Effector memory CD8-positive, alpha-beta T cell (primary cell): Measurements from ENCODE around the gene OS9.

Source experiments
- ATAC-seq: fragments of 150-1000 bp; cut with Tn5 transposase; replicated peaks from 2 replicates; pipeline ENCODE4 v1.10.0; 2021; ENCODE audit warnings: mild to moderate bottlenecking, moderate library complexity
- DNase-seq, 3 experiments: peaks; one replicate each; pipeline ENCODE4 v3.0.0; 2021
- H3K27ac Mint-ChIP-seq, 2 donors: one replicate each; pipeline ENCODE4 v1.8.0; 2022; ENCODE audit warnings: mild to moderate bottlenecking in 2 of 2, mixed read lengths in 2 of 2, moderate library complexity in 2 of 2
- H3K27me3 Mint-ChIP-seq, 2 donors: one replicate each; pipeline ENCODE4 v1.8.0; 2022; ENCODE audit warnings: mixed read lengths in 2 of 2
- H3K36me3 Mint-ChIP-seq: one replicate; pipeline ENCODE4 v1.8.0; 2022; ENCODE audit warnings: mild to moderate bottlenecking, moderate library complexity, mixed read lengths; ENCODE audit not compliant: insufficient read depth
- H3K4me1 Mint-ChIP-seq, 2 donors: one replicate each; pipeline ENCODE4 v1.8.0; 2022; ENCODE audit warnings: low read depth in 2 of 2, mixed read lengths in 2 of 2
- H3K4me3 Mint-ChIP-seq, 2 donors: one replicate each; pipeline ENCODE4 v1.8.0; 2022; ENCODE audit warnings: mild to moderate bottlenecking in 2 of 2, mixed read lengths in 2 of 2, moderate library complexity in 2 of 2
- H3K9me3 Mint-ChIP-seq, 2 donors: one replicate each; pipeline ENCODE4 v1.8.0; 2022; ENCODE audit warnings: mixed read lengths in 2 of 2

OS9 gene

DNA sequence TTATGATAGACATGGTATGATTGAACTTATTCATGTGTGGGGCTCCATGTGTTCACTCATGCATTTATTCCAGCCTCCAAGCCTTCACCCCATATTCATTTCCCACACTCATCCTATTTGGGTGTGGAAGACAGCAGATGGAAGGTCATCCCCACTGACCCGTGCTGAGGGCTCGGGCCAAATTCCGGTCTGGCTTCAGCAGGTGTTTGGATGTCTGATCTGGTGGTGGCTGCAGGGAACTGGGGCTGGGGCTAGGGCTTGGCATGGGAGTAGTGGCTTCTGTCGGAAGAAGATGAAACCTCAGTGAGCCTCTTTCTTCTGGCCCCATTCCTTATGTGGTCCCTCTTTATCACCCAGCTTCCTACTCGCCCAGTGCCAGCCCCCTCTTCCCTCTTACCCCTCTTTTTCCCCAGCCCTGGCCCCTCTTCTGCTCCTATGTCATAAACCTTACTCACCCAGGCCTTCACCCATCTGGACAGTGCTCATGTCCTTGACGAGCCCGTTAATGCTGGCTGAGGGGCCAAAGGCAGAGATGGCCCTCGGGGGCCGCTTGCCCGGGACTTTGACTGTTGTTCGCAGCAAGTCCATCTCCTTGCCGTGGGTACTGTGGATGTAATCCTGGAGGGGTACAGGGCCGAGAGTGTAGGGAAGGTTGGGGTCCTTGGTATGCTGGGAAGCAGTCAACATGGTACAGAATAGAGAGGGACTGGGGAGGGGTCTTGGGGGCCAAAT, 36.6 kb downstream of the OS9 start:
- Mint-ChIP-seq H3K27ac (peak overlapping the region; percentile 49 to 73), H3K4me1 (peaks cover 14 to 16% of the 10 kb centered on the region in 2 donors), H3K27me3 (no peaks in the 10 kb centered on the region), H3K36me3 (peaks cover 87% of the 10 kb centered on the region), H3K4me3 (no peak overlapping the region), H3K9me3 (no peaks in the 10 kb centered on the region)
- DNase-seq (no peak), ATAC-seq (no peak)

DNA sequence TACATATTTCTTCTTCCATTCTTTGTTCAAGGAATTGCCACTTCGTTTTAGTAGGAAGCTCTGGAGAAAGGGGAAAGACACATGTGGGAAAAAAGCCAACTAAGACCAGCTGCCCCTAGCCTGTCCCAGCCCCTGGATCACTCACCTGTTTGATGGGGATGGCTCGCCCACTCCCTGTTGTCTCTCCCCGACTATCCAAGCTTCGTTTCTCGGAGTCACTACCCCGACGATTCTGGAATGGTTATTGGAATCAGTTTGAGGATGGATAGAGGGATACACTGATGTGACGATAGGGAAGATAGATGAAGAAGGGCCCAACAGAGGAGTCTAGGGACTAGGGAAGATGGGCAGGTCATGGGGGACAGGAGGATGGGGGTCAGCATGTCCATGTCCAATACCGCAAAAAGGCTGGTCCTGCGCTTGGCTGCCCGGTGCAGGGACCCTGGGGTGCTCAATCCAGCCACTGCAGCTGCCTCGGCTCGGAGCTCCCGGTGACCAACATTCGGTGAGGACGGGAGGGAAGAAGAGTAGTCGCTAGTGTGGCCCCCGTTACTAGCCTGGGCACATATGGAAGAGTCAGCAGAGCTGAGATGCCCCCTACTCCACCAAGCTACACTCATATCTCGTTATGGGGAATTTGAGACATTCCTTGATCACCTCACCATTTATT, 37.6 kb downstream of the OS9 start:
- peaks cover 85% of the 10 kb centered on the region for H3K36me3 Mint-ChIP-seq
- no peaks in the 10 kb centered on the region for H3K9me3 Mint-ChIP-seq
- H3K4me1 Mint-ChIP-seq: peaks cover 13% of the 10 kb centered on the region in 2 donors
- ATAC-seq: no peak
- H3K27ac Mint-ChIP-seq: peak overlapping the region in 1 of 2 donors; percentile 20
- no peak overlapping the region for H3K4me3 Mint-ChIP-seq
- DNase-seq: no peak
- no peaks in the 10 kb centered on the region for H3K27me3 Mint-ChIP-seq

DNA sequence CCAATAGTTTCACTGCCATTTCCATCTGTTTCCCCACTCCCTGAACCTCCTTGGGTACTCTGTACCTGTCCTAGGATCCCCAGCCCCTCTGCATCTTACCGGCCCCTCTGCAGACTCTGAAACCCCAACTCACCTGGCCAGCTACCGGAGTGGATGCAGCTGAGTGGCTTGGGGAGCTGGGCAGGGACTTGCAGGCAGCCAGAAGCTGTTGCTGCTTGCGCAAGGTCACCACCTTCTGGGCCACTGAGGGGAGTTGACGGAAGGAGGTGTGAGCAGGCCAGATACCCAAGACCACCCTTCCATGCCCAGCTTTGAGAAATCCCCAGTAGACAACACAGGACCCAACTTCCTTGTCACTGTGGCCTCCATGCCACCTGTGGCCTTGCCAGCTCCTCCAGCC, 38.3 kb downstream of the OS9 start:
- no peak for DNase-seq
- peak overlapping the region; percentile 20 to 87 for H3K27ac Mint-ChIP-seq
- peaks cover 82% of the 10 kb centered on the region for H3K36me3 Mint-ChIP-seq
- ATAC-seq: no peak
- no peaks in the 10 kb centered on the region for H3K27me3 Mint-ChIP-seq
- no peaks in the 10 kb centered on the region for H3K9me3 Mint-ChIP-seq
- no peak overlapping the region for H3K4me3 Mint-ChIP-seq
- H3K4me1 Mint-ChIP-seq: peaks cover 18 to 19% of the 10 kb centered on the region in 2 donors

DNA sequence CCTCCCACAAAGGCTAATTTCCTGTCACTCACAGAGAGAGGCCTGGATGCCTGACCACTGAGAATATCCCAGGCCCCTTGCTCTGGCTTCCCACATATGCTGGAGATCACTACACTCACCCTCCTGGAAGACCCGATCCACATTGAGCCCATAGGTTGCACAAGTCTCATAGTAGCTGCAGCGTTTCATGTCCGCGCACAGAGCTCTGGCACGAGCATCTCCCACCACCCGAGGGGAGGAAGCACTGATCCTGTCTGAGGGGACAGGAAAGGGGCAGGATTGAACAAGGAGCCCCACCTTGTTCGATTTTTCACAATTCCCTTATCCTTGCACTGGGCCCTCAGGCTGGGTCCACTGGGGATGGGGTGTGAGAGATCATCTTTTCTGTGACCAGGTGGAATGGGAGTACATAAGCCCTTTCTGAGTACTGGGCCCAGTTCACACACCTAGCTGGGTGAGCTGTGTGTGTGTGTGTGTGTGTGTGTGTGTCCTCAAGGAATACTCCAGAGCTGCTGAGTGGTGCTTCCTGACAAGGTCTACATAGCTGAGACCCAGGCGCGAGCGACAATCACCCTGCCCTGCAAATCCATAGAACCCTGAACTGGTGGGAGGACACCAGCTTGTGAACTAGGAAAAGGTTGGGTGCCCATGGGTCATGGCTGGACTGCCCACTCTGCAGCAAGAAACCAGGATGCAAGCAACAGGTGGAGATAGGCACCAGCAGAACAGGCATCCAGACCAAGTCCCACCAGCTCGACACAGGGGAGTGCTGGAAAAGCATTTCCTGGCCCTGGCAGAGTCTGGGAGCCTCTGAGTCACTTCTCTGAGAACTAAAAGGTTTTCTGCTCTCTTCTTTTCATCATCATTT, 39.0 kb downstream of the OS9 start:
- H3K27me3 Mint-ChIP-seq: no peaks in the 10 kb centered on the region
- peak overlapping the region in 1 of 2 donors; percentile 87 for H3K27ac Mint-ChIP-seq
- H3K36me3 Mint-ChIP-seq: peaks cover 75% of the 10 kb centered on the region
- DNase-seq (no peak), ATAC-seq (no peak)
- no peaks in the 10 kb centered on the region for H3K9me3 Mint-ChIP-seq
- no peak overlapping the region for H3K4me3 Mint-ChIP-seq
- H3K4me1 Mint-ChIP-seq: peaks cover 18 to 19% of the 10 kb centered on the region in 2 donors

- no peak for ATAC-seq
- no peak for DNase-seq
- Mint-ChIP-seq H3K27ac (peak overlapping the region in 1 of 2 donors; percentile 75), H3K4me1 (peaks cover 16 to 20% of the 10 kb centered on the region in 2 donors), H3K36me3 (peaks cover 68% of the 10 kb centered on the region), H3K4me3 (no peak overlapping the region), H3K27me3 (no peaks in the 10 kb centered on the region), H3K9me3 (no peaks in the 10 kb centered on the region)
Observed at GRCh38 chr12:57733928-57734327, 40.0 kb downstream of the OS9 start.

GRCh38 chr12:57734591-57734990, 40.7 kb downstream of the OS9 start:
- Mint-ChIP-seq H3K4me1 (peaks cover 22 to 26% of the 10 kb centered on the region in 2 donors), H3K4me3 (peak overlapping the region in 1 of 2 donors; percentile 9), H3K27ac (peak overlapping the region; percentile 75 to 90), H3K9me3 (no peaks in the 10 kb centered on the region), H3K36me3 (peaks cover 69% of the 10 kb centered on the region), H3K27me3 (no peaks in the 10 kb centered on the region)
- no peak for ATAC-seq
- no peak for DNase-seq

- no peaks in the 10 kb centered on the region for H3K9me3 Mint-ChIP-seq
- H3K4me3 Mint-ChIP-seq: no peak overlapping the region
- peak overlapping the region; percentile 75 to 90 for H3K27ac Mint-ChIP-seq
- H3K27me3 Mint-ChIP-seq: no peaks in the 10 kb centered on the region
- H3K36me3 Mint-ChIP-seq: peaks cover 69% of the 10 kb centered on the region
- DNase-seq (no peak), ATAC-seq (no peak)
- H3K4me1 Mint-ChIP-seq: peaks cover 25 to 30% of the 10 kb centered on the region in 2 donors
Observed at GRCh38 chr12:57735198-57735855, 41.4 kb downstream of the OS9 start.

DNA sequence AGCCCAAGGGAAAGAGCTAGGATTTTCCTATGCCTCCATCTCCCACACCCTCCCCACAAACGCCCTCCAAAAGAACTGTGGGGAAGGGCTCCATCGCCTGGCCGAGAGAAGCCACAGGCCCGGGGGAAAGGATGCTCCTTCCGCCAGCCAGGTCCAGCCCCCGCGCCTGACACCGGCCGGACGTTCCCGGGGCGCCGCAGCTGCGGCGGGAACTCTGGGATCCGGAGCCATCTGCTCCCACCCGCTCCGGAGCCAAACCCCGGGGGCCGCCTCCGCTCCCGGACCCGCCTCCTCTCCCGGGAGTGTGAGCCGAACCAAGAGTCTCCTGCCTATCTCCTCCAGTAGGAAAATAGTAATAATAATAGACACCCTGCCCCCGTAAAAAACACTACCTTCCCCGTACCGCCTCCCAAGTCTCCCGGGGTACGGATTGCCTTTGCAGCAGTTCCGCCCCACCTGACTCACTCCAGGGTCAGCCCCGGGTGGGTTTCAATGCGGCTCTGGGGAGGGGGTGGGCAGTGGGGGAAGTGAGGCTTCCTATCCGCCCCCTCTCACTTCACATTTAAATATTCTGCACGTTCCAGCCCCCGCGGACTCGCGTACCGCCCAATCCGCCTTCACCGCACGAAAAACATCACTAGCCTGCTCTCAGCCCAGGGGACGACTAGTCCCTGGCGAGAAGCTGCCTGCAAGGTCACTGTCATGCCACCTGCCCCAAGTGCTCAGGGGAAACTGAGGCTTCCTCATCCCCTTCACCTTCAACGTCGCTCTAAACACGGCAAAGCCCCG, 42.2 kb downstream of the OS9 start:
- H3K4me1 Mint-ChIP-seq: peaks cover 32 to 38% of the 10 kb centered on the region in 2 donors
- H3K36me3 Mint-ChIP-seq: peaks cover 69% of the 10 kb centered on the region
- no peak for DNase-seq
- peak overlapping the region; percentile 85 to 90 for H3K27ac Mint-ChIP-seq
- ATAC-seq: no peak
- H3K4me3 Mint-ChIP-seq: no peak overlapping the region
- no peaks in the 10 kb centered on the region for H3K9me3 Mint-ChIP-seq
- no peaks in the 10 kb centered on the region for H3K27me3 Mint-ChIP-seq

DNA sequence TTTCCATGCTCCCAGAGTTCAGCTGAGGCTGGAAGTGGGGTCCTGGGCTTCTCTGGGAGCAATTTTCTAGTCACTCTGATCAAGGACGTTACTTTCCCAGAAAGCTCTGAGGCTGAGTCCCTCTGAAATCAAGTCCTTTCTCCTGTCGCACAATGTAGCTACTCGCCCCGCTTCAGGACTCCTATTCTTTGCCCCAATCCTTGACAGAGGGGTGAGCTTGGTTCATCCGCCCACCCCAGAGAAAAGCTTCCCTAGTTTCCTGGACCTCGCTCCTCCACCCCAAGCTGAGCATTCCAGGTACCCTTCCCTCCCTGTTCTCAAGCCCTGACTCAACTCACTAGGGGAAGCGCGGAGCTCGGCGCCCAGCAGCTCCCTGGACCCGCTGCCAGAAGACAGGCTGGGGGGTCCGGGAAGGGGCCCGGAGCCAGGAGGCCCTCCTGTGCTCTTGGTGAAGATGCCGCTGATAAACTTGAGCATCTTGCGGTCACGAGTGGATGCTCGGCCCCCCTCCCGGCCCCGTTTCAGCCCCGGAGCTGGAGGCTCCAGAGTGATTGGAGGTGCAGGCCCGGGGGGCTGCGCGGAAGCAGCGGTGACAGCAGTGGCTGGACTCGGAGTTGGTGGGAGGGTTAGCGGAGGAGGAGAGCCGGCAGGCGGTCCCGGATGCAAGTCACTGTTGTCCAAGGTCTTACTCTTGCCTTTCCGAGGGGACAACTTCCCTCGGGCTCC, 43.0 kb downstream of the OS9 start:
- ATAC-seq (no peak), DNase-seq (no peak)
- H3K9me3 Mint-ChIP-seq: no peaks in the 10 kb centered on the region
- H3K36me3 Mint-ChIP-seq: peaks cover 69% of the 10 kb centered on the region
- no peak overlapping the region for H3K4me3 Mint-ChIP-seq
- H3K27me3 Mint-ChIP-seq: no peaks in the 10 kb centered on the region
- peak overlapping the region; percentile 85 to 86 for H3K27ac Mint-ChIP-seq
- H3K4me1 Mint-ChIP-seq: peaks cover 39 to 43% of the 10 kb centered on the region in 2 donors

DNA sequence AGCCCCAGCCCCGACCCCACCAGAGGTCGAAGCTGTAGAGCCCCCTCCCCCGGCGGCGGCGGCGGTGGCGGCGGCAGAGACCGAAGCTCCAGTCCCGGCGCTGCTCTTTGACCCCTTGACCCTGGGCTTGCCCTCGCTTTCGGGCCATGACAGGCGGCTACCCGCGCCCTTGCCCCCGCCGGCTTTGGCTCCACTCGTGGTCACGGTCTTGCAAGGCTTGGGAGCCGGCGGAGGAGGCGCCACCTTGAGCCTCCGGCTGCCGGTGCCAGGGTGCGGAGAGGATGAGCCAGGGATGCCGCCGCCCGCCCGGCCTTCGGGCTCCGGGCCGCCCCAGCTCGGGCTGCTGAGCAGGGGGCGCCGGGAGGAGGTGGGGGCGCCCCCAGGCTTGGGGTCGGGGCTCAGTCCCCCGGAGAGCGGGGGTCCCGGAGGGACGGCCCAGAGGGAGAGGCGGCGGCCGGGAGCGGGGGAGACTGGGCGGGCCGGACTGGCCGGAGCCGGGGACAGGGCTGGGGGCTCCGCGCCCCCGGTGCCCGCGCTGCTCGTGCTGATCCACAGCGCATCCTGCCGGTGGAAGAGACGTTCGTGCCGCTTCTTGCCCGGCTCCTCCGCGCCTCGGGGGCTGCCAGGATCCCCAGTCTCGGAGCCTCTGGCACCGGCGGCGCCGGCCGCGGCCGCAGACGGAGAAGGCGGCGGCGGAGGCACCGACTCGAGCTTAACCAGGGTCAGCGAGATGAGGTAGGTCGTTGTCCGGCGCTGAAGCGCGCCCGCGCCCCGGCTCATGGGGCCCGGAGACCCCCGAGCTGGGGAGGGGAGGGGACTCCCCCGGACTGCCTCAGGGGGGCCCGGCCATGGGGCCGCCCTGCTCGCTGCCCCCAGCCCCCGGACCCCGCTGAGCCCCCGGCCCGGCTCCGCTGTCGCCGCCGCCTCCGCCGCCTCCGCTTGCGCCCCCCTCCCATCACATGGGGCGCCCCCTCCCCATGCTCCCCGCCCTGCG, 43.8 kb downstream of the OS9 start:
- Mint-ChIP-seq H3K27ac (no peak overlapping the region), H3K27me3 (no peaks in the 10 kb centered on the region), H3K4me3 (no peak overlapping the region), H3K9me3 (no peaks in the 10 kb centered on the region), H3K4me1 (peaks cover 42 to 50% of the 10 kb centered on the region in 2 donors), H3K36me3 (peaks cover 64% of the 10 kb centered on the region)
- ATAC-seq (no peak), DNase-seq (no peak)

- H3K9me3 Mint-ChIP-seq: no peaks in the 10 kb centered on the region
- DNase-seq: no peak
- H3K27me3 Mint-ChIP-seq: no peaks in the 10 kb centered on the region
- peaks cover 57% of the 10 kb centered on the region for H3K36me3 Mint-ChIP-seq
- peaks cover 42 to 50% of the 10 kb centered on the region in 2 donors for H3K4me1 Mint-ChIP-seq
- ATAC-seq: no peak
- peak within 1 kb of the TSS; percentile 74 to 84 for H3K4me3 Mint-ChIP-seq
- H3K27ac Mint-ChIP-seq: peak within 1 kb of the TSS; percentile 92 to 97
Observed at GRCh38 chr12:57738661-57739237, 44.8 kb downstream of the OS9 start, which contains the start of gene AGAP2. Gene AGAP2 (minus strand): TSS chr12:57738742. CDS start chr12:57738246, 496 bp downstream.
